Astrocyte (in vitro differentiated cells and primary cell): ENCODE results near the gene NLGN1. TPM values are rescaled to one million over a fixed set of nuclear protein-coding genes. Genes with fewer than 3 reads are reported as not detected.
A peak's percentile ranks its signal among the peaks of the same experiment; 100 is the strongest.

Experiments used
- DNase-seq: peaks from one replicate; pipeline ENCODE4 v3.0.0-alpha.2; 2010; ENCODE audit warnings: low read depth
- FAIRE-seq: peaks from 2 replicates; lab custom pipeline; 2011; peaks lifted over from hg19 to GRCh38; lab: Jason Lieb, UNC
- H2AFZ ChIP-seq: 2 replicates; pipeline ENCODE4 v1.6.0; 2012; ENCODE audit warnings: low read depth, low read length, inconsistent platforms
- H3K27ac ChIP-seq: 2 replicates; pipeline ENCODE4 v1.5.1; 2011; ENCODE audit warnings: low read depth, low read length, inconsistent platforms
- H3K27me3 ChIP-seq: 2 replicates; pipeline ENCODE4 v1.6.0; 2011; ENCODE audit warnings: low read length, inconsistent platforms; ENCODE audit not compliant: insufficient read depth
- H3K36me3 ChIP-seq: 2 replicates; pipeline ENCODE4 v1.5.1; 2011; ENCODE audit warnings: low read length, inconsistent platforms; ENCODE audit not compliant: insufficient read depth
- H3K4me1 ChIP-seq: 2 replicates; pipeline ENCODE4 v1.5.1; 2011; ENCODE audit warnings: low read length, inconsistent platforms; ENCODE audit not compliant: insufficient read depth
- H3K4me2 ChIP-seq: 2 replicates; pipeline ENCODE4 v1.6.0; 2012; ENCODE audit warnings: low read length, inconsistent platforms
- H3K4me3 ChIP-seq: 2 replicates; pipeline ENCODE4 v1.5.1; 2011; ENCODE audit warnings: low read depth, mild to moderate bottlenecking, low read length, inconsistent platforms; ENCODE audit not compliant: insufficient read depth
- H3K79me2 ChIP-seq: 2 replicates; pipeline ENCODE4 v1.6.0; 2012; ENCODE audit warnings: mild to moderate bottlenecking, low read length, inconsistent platforms; ENCODE audit not compliant: insufficient read depth
- H3K9ac ChIP-seq: 2 replicates; pipeline ENCODE4 v1.6.0; 2012; ENCODE audit warnings: mild to moderate bottlenecking, low read length, inconsistent platforms
- H3K9me3 ChIP-seq: 2 replicates; pipeline ENCODE4 v1.5.1; 2012; ENCODE audit warnings: low read depth, mild to moderate bottlenecking, low read length, inconsistent platforms; ENCODE audit not compliant: insufficient read depth
- H4K20me1 ChIP-seq: 2 replicates; pipeline ENCODE4 v1.6.0; 2012; ENCODE audit warnings: low read length, inconsistent platforms; ENCODE audit not compliant: insufficient read depth
- H3K27ac Mint-ChIP-seq: one replicate; pipeline ENCODE4 v1.8.0; 2021; ENCODE audit warnings: mild to moderate bottlenecking, mixed read lengths; ENCODE audit not compliant: unreplicated experiment
- H3K27me3 Mint-ChIP-seq: one replicate; pipeline ENCODE4 v1.8.0; 2021; ENCODE audit warnings: low read depth, mixed read lengths; ENCODE audit not compliant: unreplicated experiment
- H3K36me3 Mint-ChIP-seq: one replicate; pipeline ENCODE4 v1.8.0; 2021; ENCODE audit warnings: low read depth, mixed read lengths; ENCODE audit not compliant: unreplicated experiment
- H3K4me1 Mint-ChIP-seq: one replicate; pipeline ENCODE4 v1.8.0; 2021; ENCODE audit warnings: low read depth, mixed read lengths; ENCODE audit not compliant: unreplicated experiment
- H3K4me3 Mint-ChIP-seq: one replicate; pipeline ENCODE4 v1.8.0; 2021; ENCODE audit warnings: mild to moderate bottlenecking, moderate library complexity, mixed read lengths; ENCODE audit not compliant: unreplicated experiment
- H3K9me3 Mint-ChIP-seq: one replicate; pipeline ENCODE4 v1.8.0; 2021; ENCODE audit warnings: mild to moderate bottlenecking, mixed read lengths; ENCODE audit not compliant: unreplicated experiment
- CTCF ChIP-seq: IDR thresholded peaks from 2 replicates; pipeline ENCODE4 v1.5.1; 2011; ENCODE audit warnings: low read depth, mild to moderate bottlenecking, inconsistent platforms, low read length, moderate library complexity; ENCODE audit not compliant: insufficient read depth
- EZH2 ChIP-seq: IDR thresholded peaks from 2 replicates; pipeline ENCODE4 v1.6.1; 2012; ENCODE audit warnings: mild to moderate bottlenecking, low read length, inconsistent platforms; ENCODE audit not compliant: insufficient read depth
- total RNA-seq: library from RNA; stranded (reverse); gene quantifications from 2 replicates; pipeline ENCODE4 v1.2.1, GENCODE V29; 2021

NLGN1 gene
- total RNA-seq, 1 donor from 2014 or later = 1.2 TPM

- no peaks in the 10 kb centered on the region for H3K4me1 Mint-ChIP-seq
- no peak overlapping the region for H3K4me3 Mint-ChIP-seq
- no peak overlapping the region for H3K27ac Mint-ChIP-seq
- no peak overlapping the region for H3K4me3 ChIP-seq
- H3K27me3 Mint-ChIP-seq = no peaks in the 10 kb centered on the region
- peaks cover 11% of the 10 kb centered on the region for H3K4me1 ChIP-seq
- no peaks in the 10 kb centered on the region for H3K27me3 ChIP-seq
- FAIRE-seq (no peak), DNase-seq (no peak)
- H3K9me3 Mint-ChIP-seq = no peaks in the 10 kb centered on the region
- no peak overlapping the region for H3K4me2 ChIP-seq
- H3K79me2 ChIP-seq = no peaks in the 10 kb centered on the region
- no peak overlapping the region for H2AFZ ChIP-seq
- H3K36me3 Mint-ChIP-seq = no peaks in the 10 kb centered on the region
- no peak overlapping the region for H3K9ac ChIP-seq
- H3K36me3 ChIP-seq = no peaks in the 10 kb centered on the region
- H3K27ac ChIP-seq = no peak overlapping the region
- H4K20me1 ChIP-seq = no peaks in the 10 kb centered on the region
- no peaks in the 10 kb centered on the region for H3K9me3 ChIP-seq
- TF ChIP-seq CTCF (no peak), EZH2 (no peak)
These were observed 622.6 kb downstream of the NLGN1 start for GRCh38 chr3:174020156-174020555.

DNA sequence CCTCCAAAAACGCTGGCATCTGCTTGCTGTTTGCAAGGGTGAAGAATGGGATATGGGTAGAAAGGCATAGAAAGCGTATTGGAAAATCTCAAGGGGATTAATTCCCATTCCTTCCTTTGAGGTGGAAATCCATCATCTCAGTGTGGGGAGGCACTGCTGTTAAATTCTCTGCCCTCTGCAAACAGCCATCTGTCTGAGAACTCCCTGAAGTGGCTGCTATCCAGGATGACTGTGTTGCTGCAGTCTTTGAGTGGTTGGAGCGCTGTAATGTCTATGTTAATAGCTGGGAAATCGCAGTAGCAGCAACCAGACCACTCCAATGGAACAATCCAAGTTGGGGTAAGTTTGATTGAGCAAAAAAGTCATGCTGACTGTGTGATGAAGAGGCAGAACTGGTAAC lies 625.9 kb downstream of the NLGN1 start:
- H3K4me1 Mint-ChIP-seq = no peaks in the 10 kb centered on the region
- TF ChIP-seq CTCF (no peak), EZH2 (no peak)
- no peaks in the 10 kb centered on the region for H3K36me3 Mint-ChIP-seq
- Histone ChIP-seq H3K27ac (no peak overlapping the region), H3K4me2 (no peak overlapping the region), H3K9ac (no peak overlapping the region), H4K20me1 (no peaks in the 10 kb centered on the region), H3K4me1 (no peaks in the 10 kb centered on the region), H3K4me3 (no peak overlapping the region), H3K36me3 (no peaks in the 10 kb centered on the region), H2AFZ (no peak overlapping the region), H3K27me3 (no peaks in the 10 kb centered on the region), H3K79me2 (no peaks in the 10 kb centered on the region), H3K9me3 (no peaks in the 10 kb centered on the region)
- peaks cover 1% of the 10 kb centered on the region for H3K9me3 Mint-ChIP-seq
- no peaks in the 10 kb centered on the region for H3K27me3 Mint-ChIP-seq
- no peak overlapping the region for H3K27ac Mint-ChIP-seq
- H3K4me3 Mint-ChIP-seq = no peak overlapping the region
- DNase-seq = peak; percentile 53
- FAIRE-seq = no peak

- Histone ChIP-seq H3K79me2 (no peaks in the 10 kb centered on the region), H3K4me3 (no peak overlapping the region), H3K9me3 (no peaks in the 10 kb centered on the region), H3K4me1 (no peaks in the 10 kb centered on the region), H3K9ac (no peak overlapping the region), H3K27me3 (no peaks in the 10 kb centered on the region), H3K36me3 (no peaks in the 10 kb centered on the region), H4K20me1 (no peaks in the 10 kb centered on the region), H3K4me2 (no peak overlapping the region), H3K27ac (no peak overlapping the region), H2AFZ (no peak overlapping the region)
- Mint-ChIP-seq H3K4me3 (no peak overlapping the region), H3K36me3 (no peaks in the 10 kb centered on the region), H3K4me1 (no peaks in the 10 kb centered on the region), H3K27ac (no peak overlapping the region), H3K27me3 (no peaks in the 10 kb centered on the region), H3K9me3 (peaks cover 13% of the 10 kb centered on the region)
- FAIRE-seq (no peak), DNase-seq (no peak)
- TF ChIP-seq EZH2 (no peak), CTCF (no peak)
These were observed 631.1 kb downstream of the NLGN1 start for GRCh38 chr3:174028673-174029072.
